GM19397 (cell line): ENCODE data around the gene SART1.
"Not testable (repeated sequence)": the region's sequence is repeated elsewhere in the genome, so short reads cannot be mapped to it uniquely, and the experiment has no call there.

Experiments
- ATAC-seq: cut with Tn5 transposase; IDR thresholded peaks from one replicate; pipeline ENCODE4 v1.9.1; 2021; ENCODE audit warnings: mild to moderate bottlenecking, moderate library complexity; ENCODE audit not compliant: unreplicated experiment

SART1 gene

GRCh38 chr11:66015454-66015881 is 53.9 kb downstream of the SART1 start:
- ATAC-seq = no peak

GRCh38 chr11:66015936-66016792 is 54.6 kb downstream of the SART1 start:
- ATAC-seq = no peak

GRCh38 chr11:66016793-66017177 is 55.3 kb downstream of the SART1 start:
- ATAC-seq = no peak

- no peak for ATAC-seq
These were observed 55.8 kb downstream of the SART1 start for GRCh38 chr11:66017321-66017720.

- no peak for ATAC-seq
These were observed 58.7 kb downstream of the SART1 start for GRCh38 chr11:66020212-66020611.

GRCh38 chr11:66020618-66021357 is 59.3 kb downstream of the SART1 start:
- no peak for ATAC-seq

- no peak for ATAC-seq
These were observed 61.1 kb downstream of the SART1 start for GRCh38 chr11:66022401-66023185.

GRCh38 chr11:66023186-66023440 is 61.6 kb downstream of the SART1 start:
- not testable (repeated sequence) for ATAC-seq

GRCh38 chr11:66026017-66026529 is 64.5 kb downstream of the SART1 start, which contains the start of gene CATSPER1:
Gene CATSPER1, minus strand, starts transcription at chr11:66026479. Its CDS starts 100 bp downstream, at chr11:66026379.
- ATAC-seq = no peak
